SH-SY5Y (cell line): ENCODE measurements around the gene LSM14B.

Experiments used
- GATA2 ChIP-seq: IDR thresholded peaks from 2 replicates; pipeline ENCODE4 v1.6.1; 2011; ENCODE audit warnings: mild to moderate bottlenecking, low read depth, low read length
- GATA3 ChIP-seq: IDR thresholded peaks from 2 replicates; pipeline ENCODE4 v1.6.1; 2011; ENCODE audit warnings: low read depth, mild to moderate bottlenecking, low read length, moderate library complexity

GRCh38 chr20:62128502-62128901, 6.2 kb downstream of the LSM14B start:
- TF ChIP-seq GATA2 (no peak), GATA3 (no peak)
